ENCODE data around the gene TAX1BP1. TPM values are rescaled to one million over a fixed set of nuclear protein-coding genes. Genes with fewer than 3 reads are reported as not detected.

TAX1BP1 gene
- total and polyA plus RNA-seq, 2 experiments from 2014 or later: 98.1 to 137 TPM

DNA sequence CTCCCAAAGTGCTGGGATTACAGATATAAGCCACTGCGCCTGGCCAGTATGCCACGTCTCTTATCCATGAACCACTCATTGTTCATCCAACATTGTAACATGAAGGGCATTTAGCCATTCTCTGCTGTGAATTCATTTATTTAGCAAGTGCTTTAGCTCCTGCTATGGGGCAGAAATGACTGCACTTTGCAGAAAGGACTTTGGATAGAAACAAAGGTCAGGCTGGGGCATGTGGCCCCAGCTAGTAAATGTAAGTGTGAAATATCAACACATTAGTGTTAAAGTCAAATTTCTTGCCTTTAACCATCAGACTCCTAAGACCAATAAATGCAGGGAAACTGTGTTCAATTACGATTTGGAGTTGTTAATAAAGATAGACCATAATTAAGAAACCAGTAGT lies 27.7 kb upstream of the TAX1BP1 start:
- no peak for DNase-seq
- in situ Hi-C loops (cut with MboI): no loop called here
- H3K79me2 ChIP-seq (ENCODE audit: insufficient read depth): no peaks in the 10 kb centered on the region
- H3K9me2 ChIP-seq (ENCODE audit: insufficient read depth): no peaks in the 10 kb centered on the region
- H3K4me3 ChIP-seq: no peak overlapping the region
- 79% methylated on average over 3 of the region's 3 CpGs for WGBS, 2 experiments (ENCODE audit: low coverage in 1 of 2, low lambda C conversion rate in 2 of 2, missing lambda C conversion rate in 2 of 2)
- H3K9ac ChIP-seq: no peak overlapping the region
- H3F3A ChIP-seq (ENCODE audit: insufficient read depth): peaks cover 4% of the 10 kb centered on the region; the same call in 1 of the 2 replicates
- H2AFZ ChIP-seq: no peak overlapping the region
- no peak for TF ChIP-seq EZH2phosphoT487 (IDR thresholded peaks at IDR 0.05; ENCODE audit: insufficient read depth, low read depth)
- TF ChIP-seq EZH2 (IDR thresholded peaks at IDR 0.05; ENCODE audit: insufficient read depth, poor library complexity, severe bottlenecking): no peak
- H3K27me3 ChIP-seq (replicated peaks; ENCODE audit: insufficient read depth): no peaks in the 10 kb centered on the region
- H3K36me3 ChIP-seq (ENCODE audit: low read depth): no peaks in the 10 kb centered on the region
- H3K4me1 ChIP-seq (ENCODE audit: insufficient read depth): peaks cover 9% of the 10 kb centered on the region
- H3K9me3 ChIP-seq (ENCODE audit: low read depth): no peaks in the 10 kb centered on the region
- no peak overlapping the region for H3K4me2 ChIP-seq (ENCODE audit: unreplicated experiment)
- no peak overlapping the region for H3K27ac ChIP-seq
- H4K20me1 ChIP-seq (ENCODE audit: insufficient read depth): no peaks in the 10 kb centered on the region

DNA sequence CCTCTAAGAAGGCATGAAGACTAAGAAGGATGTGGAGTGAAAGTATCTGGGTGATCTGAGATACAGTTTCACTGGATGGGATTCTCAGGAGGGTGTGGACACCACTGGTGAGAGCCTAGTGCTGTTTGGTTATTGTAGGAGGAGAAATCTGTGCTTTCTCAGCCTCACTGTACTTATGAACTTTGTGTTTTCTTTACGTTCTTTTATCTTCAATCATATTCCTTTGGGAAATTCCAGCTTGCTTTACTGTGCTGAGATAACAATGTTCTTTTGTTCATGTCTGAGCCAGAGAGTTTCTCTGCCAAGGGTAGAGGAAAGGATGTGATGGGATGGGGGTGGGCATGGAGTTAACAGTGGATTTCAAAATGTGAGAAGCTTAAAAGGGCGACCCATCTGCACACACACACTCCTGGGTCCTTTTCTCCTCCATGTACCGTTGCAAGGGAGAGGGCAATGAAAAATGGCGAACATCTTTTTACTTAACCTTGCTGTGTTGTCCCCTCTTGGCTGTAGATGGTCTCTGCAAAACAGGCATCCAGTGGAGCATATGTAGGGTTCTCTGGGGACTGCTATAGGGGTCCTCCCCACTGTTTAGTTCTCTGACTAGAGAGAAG lies 25.0 kb upstream of the TAX1BP1 start:
- 72 to 75% methylated on average over 4 of the region's 4 CpGs for WGBS, 2 experiments (ENCODE audit: low coverage in 1 of 2, low lambda C conversion rate in 2 of 2, missing lambda C conversion rate in 2 of 2)
- no peaks in the 10 kb centered on the region for H3K79me2 ChIP-seq (ENCODE audit: insufficient read depth)
- H3K27ac ChIP-seq: no peak overlapping the region
- no peaks in the 10 kb centered on the region for H3K27me3 ChIP-seq (replicated peaks; ENCODE audit: insufficient read depth)
- H3K4me1 ChIP-seq (ENCODE audit: insufficient read depth): no peaks in the 10 kb centered on the region
- H3K9ac ChIP-seq: no peak overlapping the region
- H3K9me2 ChIP-seq (ENCODE audit: insufficient read depth): no peaks in the 10 kb centered on the region
- no peaks in the 10 kb centered on the region for H3K9me3 ChIP-seq (ENCODE audit: low read depth)
- H3K36me3 ChIP-seq (ENCODE audit: low read depth): no peaks in the 10 kb centered on the region
- no peak overlapping the region for H3K4me3 ChIP-seq
- H2AFZ ChIP-seq: no peak overlapping the region
- no peak for TF ChIP-seq EZH2 (IDR thresholded peaks at IDR 0.05; ENCODE audit: insufficient read depth, poor library complexity, severe bottlenecking)
- no peak for TF ChIP-seq EZH2phosphoT487 (IDR thresholded peaks at IDR 0.05; ENCODE audit: insufficient read depth, low read depth)
- in situ Hi-C loops (cut with MboI): no loop called here
- no peaks in the 10 kb centered on the region for H4K20me1 ChIP-seq (ENCODE audit: insufficient read depth)
- no peaks in the 10 kb centered on the region; the same call in 1 of the 2 replicates for H3F3A ChIP-seq (ENCODE audit: insufficient read depth)
- DNase-seq: no peak
- H3K4me2 ChIP-seq (ENCODE audit: unreplicated experiment): no peak overlapping the region

DNA sequence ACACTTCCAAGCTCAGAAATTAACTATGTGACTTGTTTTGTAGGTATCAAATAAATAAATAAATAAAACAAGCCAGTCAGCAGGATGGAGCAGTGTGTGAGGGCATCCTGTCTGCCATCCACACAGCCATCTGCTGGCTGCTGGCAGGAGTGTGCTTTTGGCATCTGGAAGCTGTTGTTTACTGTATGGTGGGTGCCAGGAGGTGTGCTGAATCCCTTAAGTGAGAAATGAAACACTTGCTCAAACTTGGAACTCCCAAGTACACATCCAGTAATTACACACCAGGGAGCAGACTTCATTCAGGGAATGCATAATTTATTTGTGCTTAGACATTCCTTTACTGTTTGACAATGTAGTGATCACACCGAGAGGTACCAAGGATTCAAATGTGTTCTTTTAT lies 16.9 kb upstream of the TAX1BP1 start:
- no peak for TF ChIP-seq EZH2phosphoT487 (IDR thresholded peaks at IDR 0.05; ENCODE audit: insufficient read depth, low read depth)
- TF ChIP-seq EZH2 (IDR thresholded peaks at IDR 0.05; ENCODE audit: insufficient read depth, poor library complexity, severe bottlenecking): no peak
- in situ Hi-C loops (cut with MboI): no loop called here
- Histone ChIP-seq H3K4me1 (ENCODE audit: insufficient read depth) (no peaks in the 10 kb centered on the region), H3K4me3 (no peak overlapping the region), H3K27ac (no peak overlapping the region), H3K79me2 (ENCODE audit: insufficient read depth) (no peaks in the 10 kb centered on the region), H3K9me3 (ENCODE audit: low read depth) (no peaks in the 10 kb centered on the region), H3K27me3 (replicated peaks; ENCODE audit: insufficient read depth) (no peaks in the 10 kb centered on the region), H3K9ac (no peak overlapping the region), H2AFZ (no peak overlapping the region), H4K20me1 (ENCODE audit: insufficient read depth) (no peaks in the 10 kb centered on the region), H3K36me3 (ENCODE audit: low read depth) (no peaks in the 10 kb centered on the region), H3K9me2 (ENCODE audit: insufficient read depth) (no peaks in the 10 kb centered on the region), H3F3A (ENCODE audit: insufficient read depth) (no peaks in the 10 kb centered on the region), H3K4me2 (ENCODE audit: unreplicated experiment) (no peak overlapping the region)
- peak; percentile 42 for DNase-seq
- 20 to 28% methylated on average over 1 of the region's 1 CpG for WGBS, 2 experiments (ENCODE audit: low coverage in 1 of 2, low lambda C conversion rate in 2 of 2, missing lambda C conversion rate in 2 of 2)

DNA sequence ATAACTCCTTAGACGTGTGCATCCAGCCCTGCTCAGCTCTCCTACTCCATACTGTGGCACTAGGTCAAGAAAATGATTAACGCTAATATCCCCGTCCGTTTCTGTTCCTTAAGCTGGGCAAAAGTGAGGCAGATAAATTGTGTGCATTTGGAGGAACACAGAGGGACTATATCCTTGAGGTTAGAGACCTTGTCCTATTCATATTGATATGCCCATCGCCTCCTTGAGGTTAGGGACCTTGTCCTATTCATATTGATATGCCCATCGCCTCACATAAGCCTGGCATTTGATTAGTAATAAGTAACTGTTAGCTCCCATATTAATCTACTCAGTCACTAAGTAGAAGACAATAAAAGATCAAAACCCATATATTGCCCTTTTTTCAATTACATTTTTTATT lies 12.9 kb upstream of the TAX1BP1 start:
- no peak overlapping the region for H2AFZ ChIP-seq
- H3K36me3 ChIP-seq (ENCODE audit: low read depth): no peaks in the 10 kb centered on the region
- H3K9me2 ChIP-seq (ENCODE audit: insufficient read depth): no peaks in the 10 kb centered on the region
- no peaks in the 10 kb centered on the region for H3F3A ChIP-seq (ENCODE audit: insufficient read depth)
- no peaks in the 10 kb centered on the region for H3K9me3 ChIP-seq (ENCODE audit: low read depth)
- no peaks in the 10 kb centered on the region for H3K27me3 ChIP-seq (replicated peaks; ENCODE audit: insufficient read depth)
- H3K79me2 ChIP-seq (ENCODE audit: insufficient read depth): no peaks in the 10 kb centered on the region
- WGBS, 2 experiments (ENCODE audit: low coverage in 1 of 2, low lambda C conversion rate in 2 of 2, missing lambda C conversion rate in 2 of 2): 88 to 89% methylated on average over 6 of the region's 6 CpGs
- no peak overlapping the region for H3K4me2 ChIP-seq (ENCODE audit: unreplicated experiment)
- in situ Hi-C loops (cut with MboI): no loop called here
- no peak overlapping the region for H3K27ac ChIP-seq
- H3K4me3 ChIP-seq: no peak overlapping the region
- no peaks in the 10 kb centered on the region for H4K20me1 ChIP-seq (ENCODE audit: insufficient read depth)
- no peaks in the 10 kb centered on the region for H3K4me1 ChIP-seq (ENCODE audit: insufficient read depth)
- no peak for DNase-seq
- no peak for TF ChIP-seq EZH2 (IDR thresholded peaks at IDR 0.05; ENCODE audit: insufficient read depth, poor library complexity, severe bottlenecking)
- no peak overlapping the region for H3K9ac ChIP-seq

DNA sequence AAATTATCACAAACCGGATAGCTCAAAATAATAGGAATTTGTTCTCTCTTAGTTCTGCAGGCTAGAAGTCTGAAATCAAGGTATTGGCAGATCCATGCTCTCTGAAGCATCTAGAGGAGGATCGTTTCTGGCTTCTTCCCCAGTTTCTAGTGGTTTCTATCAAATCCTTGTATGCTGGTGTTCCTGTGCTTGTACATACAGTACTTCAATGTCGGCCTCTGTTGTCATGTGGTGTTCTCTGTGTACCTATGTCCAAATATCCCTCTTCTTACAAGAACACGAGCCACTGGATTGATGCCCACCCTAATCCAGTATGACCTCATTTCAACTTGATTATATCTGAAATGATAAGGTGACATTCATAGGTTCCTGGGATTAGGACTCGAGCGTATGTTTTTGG lies 9.8 kb upstream of the TAX1BP1 start:
- Histone ChIP-seq H3K36me3 (ENCODE audit: low read depth) (no peaks in the 10 kb centered on the region), H2AFZ (no peak overlapping the region), H3K4me3 (no peak overlapping the region), H3K4me1 (ENCODE audit: insufficient read depth) (no peaks in the 10 kb centered on the region), H3K9me2 (ENCODE audit: insufficient read depth) (no peaks in the 10 kb centered on the region), H3K9ac (no peak overlapping the region), H3K79me2 (ENCODE audit: insufficient read depth) (no peaks in the 10 kb centered on the region), H3K27me3 (replicated peaks; ENCODE audit: insufficient read depth) (no peaks in the 10 kb centered on the region), H3K4me2 (ENCODE audit: unreplicated experiment) (no peak overlapping the region), H3K27ac (no peak overlapping the region), H3K9me3 (ENCODE audit: low read depth) (no peaks in the 10 kb centered on the region), H3F3A (ENCODE audit: insufficient read depth) (no peaks in the 10 kb centered on the region), H4K20me1 (ENCODE audit: insufficient read depth) (no peaks in the 10 kb centered on the region)
- in situ Hi-C loops (cut with MboI): no loop called here
- WGBS, 2 experiments (ENCODE audit: low coverage in 1 of 2, low lambda C conversion rate in 2 of 2, missing lambda C conversion rate in 2 of 2): 59% methylated on average over 6 of the region's 6 CpGs
- no peak for TF ChIP-seq EZH2phosphoT487 (IDR thresholded peaks at IDR 0.05; ENCODE audit: insufficient read depth, low read depth)
- no peak for TF ChIP-seq EZH2 (IDR thresholded peaks at IDR 0.05; ENCODE audit: insufficient read depth, poor library complexity, severe bottlenecking)
- DNase-seq: no peak

All from GM23248 (cell line).